Esophagus muscularis mucosa (tissue), 4 donors: ENCODE measurements around the gene KCNK16.

Experiments
- EP300 ChIP-seq: sonication (generic); formaldehyde crosslinking; IDR thresholded peaks from one replicate; pipeline ENCODE4 v1.6.1; 2017; ENCODE audit warnings: antibody characterized with exemption
- POLR2A ChIP-seq: fragments of 450-650 bp; IDR thresholded peaks from one replicate; pipeline ENCODE4 v1.6.1; 2017; ENCODE audit warnings: antibody characterized with exemption, moderate library complexity, mild to moderate bottlenecking, low read depth
- POLR2AphosphoS5 ChIP-seq, 2 donors: sonication (generic); formaldehyde crosslinking; IDR thresholded peaks; one replicate each; pipeline ENCODE4 v1.6.1; 2017; ENCODE audit warnings: antibody characterized with exemption in 2 of 2
- TF ChIP-seq, protein P1 (sequence below), 3 experiments: fragments of 200-600 bp in 2 of 3; fragments of 450-650 bp in 1 of 3; sonication (generic) in 2 of 3; IDR thresholded peaks; one replicate each; pipeline ENCODE4 v1.5.1; 2017 to 2019; ENCODE audit warnings: antibody characterized with exemption in 3 of 3, mild to moderate bottlenecking in 2 of 3, moderate library complexity in 1 of 3

DNA sequence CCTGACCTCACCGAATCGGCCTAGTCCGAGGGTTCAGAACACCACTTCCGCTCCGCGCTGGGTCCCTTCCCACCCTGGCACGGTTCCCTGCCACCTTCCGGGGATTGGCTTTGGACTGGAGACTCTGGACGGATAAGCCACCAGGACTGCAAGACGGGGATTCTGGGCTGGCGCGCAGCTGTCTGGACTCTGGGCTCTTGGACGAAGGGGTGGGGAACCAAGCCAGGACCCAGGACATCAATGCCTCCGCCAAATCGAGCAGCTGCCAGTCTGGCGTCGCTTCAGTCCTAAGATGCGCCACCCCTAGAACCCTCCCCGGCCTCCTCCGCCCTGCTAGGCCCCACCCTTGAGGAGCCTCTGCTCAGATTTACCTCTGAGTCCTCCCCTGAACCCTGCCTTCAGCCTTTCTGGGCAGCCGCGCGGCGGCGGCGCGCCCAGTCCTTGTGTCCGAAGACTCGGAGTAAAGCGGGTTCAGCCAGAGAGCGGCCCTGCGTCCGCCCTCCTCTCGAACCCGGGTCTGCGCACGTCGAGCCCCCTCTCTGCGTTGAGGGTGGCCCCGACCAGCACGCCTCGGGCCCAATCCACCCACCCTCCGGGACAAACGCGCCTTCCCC lies 9.5 kb downstream of the KCNK16 start:
- TF ChIP-seq, protein P1, sequence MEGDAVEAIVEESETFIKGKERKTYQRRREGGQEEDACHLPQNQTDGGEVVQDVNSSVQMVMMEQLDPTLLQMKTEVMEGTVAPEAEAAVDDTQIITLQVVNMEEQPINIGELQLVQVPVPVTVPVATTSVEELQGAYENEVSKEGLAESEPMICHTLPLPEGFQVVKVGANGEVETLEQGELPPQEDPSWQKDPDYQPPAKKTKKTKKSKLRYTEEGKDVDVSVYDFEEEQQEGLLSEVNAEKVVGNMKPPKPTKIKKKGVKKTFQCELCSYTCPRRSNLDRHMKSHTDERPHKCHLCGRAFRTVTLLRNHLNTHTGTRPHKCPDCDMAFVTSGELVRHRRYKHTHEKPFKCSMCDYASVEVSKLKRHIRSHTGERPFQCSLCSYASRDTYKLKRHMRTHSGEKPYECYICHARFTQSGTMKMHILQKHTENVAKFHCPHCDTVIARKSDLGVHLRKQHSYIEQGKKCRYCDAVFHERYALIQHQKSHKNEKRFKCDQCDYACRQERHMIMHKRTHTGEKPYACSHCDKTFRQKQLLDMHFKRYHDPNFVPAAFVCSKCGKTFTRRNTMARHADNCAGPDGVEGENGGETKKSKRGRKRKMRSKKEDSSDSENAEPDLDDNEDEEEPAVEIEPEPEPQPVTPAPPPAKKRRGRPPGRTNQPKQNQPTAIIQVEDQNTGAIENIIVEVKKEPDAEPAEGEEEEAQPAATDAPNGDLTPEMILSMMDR (IDR thresholded peaks at IDR 0.05), result no peak
- TF ChIP-seq POLR2A (no peak), POLR2AphosphoS5 (IDR thresholded peaks at IDR 0.05) (no peak), EP300 (no peak)
